Stimulated activated naive CD8-positive, alpha-beta T cell treated with anti-CD3 and anti-CD28 coated beads, Interleukin-15, Interleukin-2, amounts not matched to agents 100 U/mL and 50 U/mL, for 24 hours (primary cell): ENCODE data around the gene ADAMTS3.

Experiments
- ATAC-seq: fragments of 150-1000 bp; cut with Tn5 transposase; one replicate; pipeline ENCODE4 v1.10.0; 2021
- DNase-seq: peaks from one replicate; pipeline ENCODE4 v3.0.0; 2021

ADAMTS3 gene

DNA sequence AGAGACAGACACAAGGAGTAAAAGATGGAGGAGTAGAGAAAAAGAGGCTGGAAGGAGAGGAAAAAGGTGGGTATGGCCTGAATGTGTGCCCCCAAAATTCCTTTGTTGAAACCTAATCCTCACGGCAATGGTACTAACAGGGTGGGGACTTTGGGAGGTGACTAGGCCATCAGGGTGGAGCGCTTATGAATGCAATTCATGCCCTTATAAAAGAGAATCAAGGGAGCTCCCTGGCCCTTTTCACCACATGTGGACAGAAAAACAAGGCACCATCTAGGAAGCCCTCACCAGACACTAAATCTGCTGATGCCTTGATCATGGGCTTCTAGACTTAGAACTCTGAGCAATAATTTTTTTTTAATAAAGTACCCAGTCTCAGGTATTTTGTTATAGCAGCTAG lies 282.1 kb downstream of the ADAMTS3 start:
- DNase-seq (no peak), ATAC-seq (no peak)

- ATAC-seq, result no peak
- DNase-seq, result no peak
Measured at GRCh38 chr4:72286185-72286584, 282.8 kb downstream of the ADAMTS3 start.

DNA sequence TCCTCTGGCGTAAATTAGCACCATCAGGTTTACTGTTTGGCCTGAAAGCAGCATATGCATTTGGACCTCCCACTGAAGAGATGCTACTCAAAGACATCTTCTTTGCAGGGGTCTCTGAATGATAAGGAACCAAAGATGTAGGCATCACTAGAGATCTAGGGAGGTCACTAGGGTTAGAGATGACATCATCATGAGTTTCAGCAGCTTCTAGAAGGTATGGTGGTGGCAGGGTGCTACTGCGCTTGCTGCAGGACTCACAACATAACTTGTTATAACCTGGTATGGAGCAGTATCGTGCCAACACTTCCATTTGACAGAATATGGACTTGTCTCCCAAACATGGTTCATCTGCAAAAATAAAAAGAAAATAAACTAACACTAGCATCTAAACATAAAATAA lies 285.7 kb downstream of the ADAMTS3 start:
- ATAC-seq, result no peak
- no peak for DNase-seq

DNA sequence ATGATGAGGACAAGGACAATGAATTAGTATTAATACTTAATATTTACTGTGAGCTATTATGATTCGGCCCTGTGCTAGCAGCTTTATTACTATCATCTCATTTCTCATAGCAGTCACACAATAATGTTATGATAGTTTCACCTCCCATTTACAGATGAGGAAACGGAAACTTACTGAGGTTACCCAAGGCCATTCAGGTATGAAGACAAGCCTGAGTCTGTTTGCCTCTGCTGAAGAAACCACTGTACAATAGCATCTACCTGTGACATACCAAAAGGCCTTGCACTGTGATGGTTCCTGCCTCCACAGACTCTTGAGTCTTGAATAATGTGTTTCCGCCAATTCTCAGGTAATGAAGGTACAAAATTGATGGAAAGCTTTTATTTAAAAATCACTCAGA lies 288.8 kb downstream of the ADAMTS3 start:
- DNase-seq (no peak), ATAC-seq (no peak)

GRCh38 chr4:72275381-72275780 lies 293.6 kb downstream of the ADAMTS3 start:
- ATAC-seq (no peak), DNase-seq (no peak)

- no peak for ATAC-seq
- no peak for DNase-seq
Measured at GRCh38 chr4:72274251-72274650, 294.8 kb downstream of the ADAMTS3 start.

DNA sequence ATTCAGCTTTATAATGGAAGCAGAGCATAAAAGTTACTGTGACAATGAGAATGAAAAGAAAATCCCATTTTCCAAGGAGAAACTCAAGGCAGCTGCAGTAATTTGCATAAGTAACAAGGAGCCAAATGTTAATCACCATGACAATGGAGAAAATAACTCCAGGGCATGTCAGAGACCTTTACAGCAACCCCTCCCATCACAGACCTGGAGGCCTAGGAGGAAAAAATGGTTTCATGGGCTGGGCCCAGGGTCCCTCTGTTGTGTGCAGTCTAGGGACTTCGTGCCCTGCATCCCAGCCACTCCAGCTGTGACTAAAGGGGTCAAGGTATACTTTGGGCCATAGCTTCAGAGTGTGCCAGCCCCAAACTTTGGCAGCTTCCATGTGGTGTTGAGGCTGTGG lies 313.8 kb downstream of the ADAMTS3 start:
- ATAC-seq, result no peak
- no peak for DNase-seq

- ATAC-seq, result no peak
- no peak for DNase-seq
Measured at GRCh38 chr4:72243641-72244040, 325.4 kb downstream of the ADAMTS3 start.

DNA sequence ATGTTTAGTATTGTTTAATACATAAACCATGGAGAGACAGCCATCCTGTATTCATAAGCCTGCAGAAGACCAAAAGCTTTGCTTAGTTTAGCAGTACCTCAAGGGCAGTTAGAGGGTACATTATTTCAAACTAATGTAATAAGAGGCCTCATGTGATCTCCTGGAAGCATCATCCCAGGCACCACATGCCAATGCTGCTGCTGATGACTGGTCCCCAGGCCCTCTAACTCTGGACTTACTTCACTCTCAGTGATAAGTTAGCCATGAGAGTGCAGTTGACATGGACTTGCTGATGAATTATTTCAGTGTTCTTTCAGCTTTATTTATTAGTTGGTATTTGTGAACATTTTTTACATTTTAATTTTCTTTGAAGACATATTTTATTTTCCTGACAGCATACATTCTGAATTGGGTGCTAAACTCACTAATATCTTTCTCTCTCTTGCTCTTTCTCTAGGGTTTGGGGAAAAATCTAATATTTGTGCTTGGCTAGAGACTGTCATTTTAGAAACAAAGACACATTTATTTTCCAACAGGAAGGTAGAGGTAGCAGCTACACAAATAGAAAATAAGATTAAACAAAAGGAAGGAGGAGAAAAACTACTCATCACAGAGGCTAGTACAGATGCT lies 329.4 kb downstream of the ADAMTS3 start:
- ATAC-seq, result no peak

More for the DNA sequence above, 329.4 kb downstream of the ADAMTS3 start:
- no peak for DNase-seq
